VCaP (cell line): ENCODE measurements around the gene RRM2.
A peak's percentile ranks its signal among the peaks of the same experiment; 100 is the strongest.

Experiments used
- H3K27ac ChIP-seq: fragments of 450-650 bp; 2 replicates; pipeline ENCODE4 v1.5.1; 2017
- CTCF ChIP-seq: fragments of 450-650 bp; conservative IDR thresholded peaks from 2 replicates; pipeline ENCODE4 v1.5.1; 2017; ENCODE audit warnings: mild to moderate bottlenecking, moderate library complexity

The RRM2 gene

GRCh38 chr2:10161961-10162441, 39.5 kb downstream of the RRM2 start:
- TF ChIP-seq CTCF, result no peak
- H3K27ac ChIP-seq, result no peak overlapping the region

GRCh38 chr2:10162586-10163497, 40.3 kb downstream of the RRM2 start:
- H3K27ac ChIP-seq, result no peak overlapping the region
- 0 out of 2 replicates have a peak, but pooled peaks have one; percentile 13 for TF ChIP-seq CTCF

- no peak overlapping the region for H3K27ac ChIP-seq
- no peak for TF ChIP-seq CTCF
These were observed 41.3 kb downstream of the RRM2 start for GRCh38 chr2:10163498-10164486.

- no peak for TF ChIP-seq CTCF
These were observed 42.1 kb downstream of the RRM2 start for GRCh38 chr2:10164601-10165000.

GRCh38 chr2:10165282-10165681, 42.7 kb downstream of the RRM2 start:
- H3K27ac ChIP-seq, result no peak overlapping the region
- TF ChIP-seq CTCF, result no peak

More at GRCh38 chr2:10164601-10165000, 42.1 kb downstream of the RRM2 start:
- no peak overlapping the region for H3K27ac ChIP-seq

GRCh38 chr2:10165861-10166675, 43.5 kb downstream of the RRM2 start:
- H3K27ac ChIP-seq, result no peak overlapping the region
- TF ChIP-seq CTCF, result no peak
